ENCODE data around the gene SPATA9.
"Not testable (repeated sequence)": the region's sequence is repeated elsewhere in the genome, so short reads cannot be mapped to it uniquely, and the experiment has no call there.

Gene SPATA9

GRCh38 chr5:95672641-95673040 lies 10.2 kb downstream of the SPATA9 start:
- no peak for DNase-seq

- no peak for DNase-seq
Measured at GRCh38 chr5:95671826-95672225, 11.0 kb downstream of the SPATA9 start.

GRCh38 chr5:95670568-95670967 lies 12.2 kb downstream of the SPATA9 start:
- no peak for DNase-seq

- DNase-seq, result no peak
Measured at GRCh38 chr5:95669985-95670384, 12.8 kb downstream of the SPATA9 start.

GRCh38 chr5:95669540-95669939 lies 13.3 kb downstream of the SPATA9 start:
- no peak for DNase-seq

- no peak for DNase-seq
Measured at GRCh38 chr5:95668728-95669127, 14.1 kb downstream of the SPATA9 start.

GRCh38 chr5:95668216-95668615 lies 14.6 kb downstream of the SPATA9 start:
- no peak for DNase-seq

- no peak for DNase-seq
Measured at GRCh38 chr5:95667678-95668077, 15.1 kb downstream of the SPATA9 start.

- DNase-seq, result no peak
Measured at GRCh38 chr5:95667061-95667618, 15.7 kb downstream of the SPATA9 start.

- peak; percentile 14 for DNase-seq
Measured at GRCh38 chr5:95664204-95664786, 18.5 kb downstream of the SPATA9 start.

GRCh38 chr5:95662946-95663345 lies 19.8 kb downstream of the SPATA9 start:
- no peak for DNase-seq

- DNase-seq, result no peak
Measured at GRCh38 chr5:95660060-95660459, 22.7 kb downstream of the SPATA9 start.

- DNase-seq, result no peak
Measured at GRCh38 chr5:95655575-95655974, 27.2 kb downstream of the SPATA9 start.

- no peak for DNase-seq
Measured at GRCh38 chr5:95654196-95654595, 28.6 kb downstream of the SPATA9 start.

GRCh38 chr5:95652849-95653248 lies 29.9 kb downstream of the SPATA9 start:
- no peak for DNase-seq

GRCh38 chr5:95649842-95650620 lies 32.8 kb downstream of the SPATA9 start:
- DNase-seq, result no peak

- no peak for DNase-seq
Measured at GRCh38 chr5:95649274-95649673, 33.5 kb downstream of the SPATA9 start.

- DNase-seq, result no peak
Measured at GRCh38 chr5:95647886-95648860, 34.6 kb downstream of the SPATA9 start.

GRCh38 chr5:95646569-95647431 lies 36.0 kb downstream of the SPATA9 start, which contains the start of gene RFESD:
TSS of gene RFESD (plus strand) at chr5:95646777. CDS start at chr5:95652272, 5,495 bp downstream.
- peak; percentile 91 for DNase-seq

- not testable (repeated sequence) for DNase-seq
Measured at GRCh38 chr5:95646226-95646568, 36.6 kb downstream of the SPATA9 start.

GRCh38 chr5:95644351-95645042 lies 38.3 kb downstream of the SPATA9 start:
- DNase-seq, result peak; percentile 42
